ENCODE data around the gene TTPAL.
A peak's percentile ranks its signal among the peaks of the same experiment; 100 is the strongest.

Gene TTPAL

GRCh38 chr20:44479643-44480042, 4.0 kb downstream of the TTPAL start:
- TF ChIP-seq, protein P1, sequence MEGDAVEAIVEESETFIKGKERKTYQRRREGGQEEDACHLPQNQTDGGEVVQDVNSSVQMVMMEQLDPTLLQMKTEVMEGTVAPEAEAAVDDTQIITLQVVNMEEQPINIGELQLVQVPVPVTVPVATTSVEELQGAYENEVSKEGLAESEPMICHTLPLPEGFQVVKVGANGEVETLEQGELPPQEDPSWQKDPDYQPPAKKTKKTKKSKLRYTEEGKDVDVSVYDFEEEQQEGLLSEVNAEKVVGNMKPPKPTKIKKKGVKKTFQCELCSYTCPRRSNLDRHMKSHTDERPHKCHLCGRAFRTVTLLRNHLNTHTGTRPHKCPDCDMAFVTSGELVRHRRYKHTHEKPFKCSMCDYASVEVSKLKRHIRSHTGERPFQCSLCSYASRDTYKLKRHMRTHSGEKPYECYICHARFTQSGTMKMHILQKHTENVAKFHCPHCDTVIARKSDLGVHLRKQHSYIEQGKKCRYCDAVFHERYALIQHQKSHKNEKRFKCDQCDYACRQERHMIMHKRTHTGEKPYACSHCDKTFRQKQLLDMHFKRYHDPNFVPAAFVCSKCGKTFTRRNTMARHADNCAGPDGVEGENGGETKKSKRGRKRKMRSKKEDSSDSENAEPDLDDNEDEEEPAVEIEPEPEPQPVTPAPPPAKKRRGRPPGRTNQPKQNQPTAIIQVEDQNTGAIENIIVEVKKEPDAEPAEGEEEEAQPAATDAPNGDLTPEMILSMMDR (IDR thresholded peaks at IDR 0.05; ENCODE audit: insufficient read depth, low read depth, low read length, missing control alignments), result no peak
- no peak overlapping the region for H3K4me3 ChIP-seq (ENCODE audit: low read depth, low read length)

GRCh38 chr20:44480097-44480496, 4.4 kb downstream of the TTPAL start:
- H3K4me3 ChIP-seq (ENCODE audit: low read depth, low read length), result no peak overlapping the region
- TF ChIP-seq, protein P1 (IDR thresholded peaks at IDR 0.05; ENCODE audit: insufficient read depth, low read depth, low read length, missing control alignments), result no peak
- DNase-seq (ENCODE audit: low read depth), result no peak

More at GRCh38 chr20:44479643-44480042, 4.0 kb downstream of the TTPAL start:
- DNase-seq (ENCODE audit: low read depth), result peak; percentile 54

- no peak overlapping the region for H3K4me3 ChIP-seq (ENCODE audit: low read depth, low read length)
- TF ChIP-seq, protein P1 (IDR thresholded peaks at IDR 0.05; ENCODE audit: insufficient read depth, low read depth, low read length, missing control alignments), result no peak
- no peak for DNase-seq (ENCODE audit: low read depth)
Observed at GRCh38 chr20:44481719-44482416, 6.2 kb downstream of the TTPAL start.

GRCh38 chr20:44483112-44483511, 7.4 kb downstream of the TTPAL start:
- no peak for DNase-seq (ENCODE audit: low read depth)
- no peak overlapping the region for H3K4me3 ChIP-seq (ENCODE audit: low read depth, low read length)
- TF ChIP-seq, protein P1 (IDR thresholded peaks at IDR 0.05; ENCODE audit: insufficient read depth, low read depth, low read length, missing control alignments), result no peak

DNA sequence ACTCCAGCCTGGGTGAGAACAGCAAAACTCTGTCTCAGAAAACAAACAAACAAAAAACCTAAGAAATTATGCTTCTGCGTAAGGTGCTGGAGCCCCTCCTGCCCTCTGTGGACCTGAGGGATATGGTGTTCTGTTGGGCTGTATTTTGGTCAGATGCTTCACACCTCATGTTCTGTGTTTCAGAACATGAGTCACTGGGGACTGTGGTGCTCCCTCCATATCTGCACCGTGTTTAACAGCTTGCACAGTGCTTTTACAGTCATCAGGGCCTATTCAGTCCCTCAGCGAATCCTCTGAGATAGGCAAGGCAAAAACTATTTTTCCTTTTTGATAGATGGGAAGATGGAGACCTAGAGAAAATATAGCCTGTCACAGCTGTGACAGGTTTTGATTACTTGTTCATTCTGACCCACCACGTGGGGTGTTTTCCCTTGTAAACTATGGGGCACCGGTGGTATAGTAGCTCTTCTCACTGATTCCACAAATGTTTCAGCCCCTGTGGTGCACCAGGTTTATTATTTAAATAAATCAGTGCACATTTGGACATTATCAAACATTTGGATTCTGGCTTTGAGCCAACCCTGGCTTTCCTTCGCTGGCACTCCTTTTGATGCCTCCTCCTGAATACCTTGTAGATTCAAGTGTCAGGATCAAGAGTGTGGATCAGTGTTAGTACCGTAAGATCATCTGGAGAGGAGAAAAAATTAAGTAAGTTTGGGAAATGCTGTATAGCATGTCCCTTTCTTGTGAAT, 9.6 kb downstream of the TTPAL start:
- no peak overlapping the region for H3K4me3 ChIP-seq (ENCODE audit: low read depth, low read length)
- TF ChIP-seq, protein P1 (IDR thresholded peaks at IDR 0.05; ENCODE audit: insufficient read depth, low read depth, low read length, missing control alignments), result no peak
- DNase-seq (ENCODE audit: low read depth), result no peak

- H3K4me3 ChIP-seq (ENCODE audit: low read depth, low read length), result no peak overlapping the region
- TF ChIP-seq, protein P1 (IDR thresholded peaks at IDR 0.05; ENCODE audit: insufficient read depth, low read depth, low read length, missing control alignments), result no peak
- DNase-seq (ENCODE audit: low read depth), result no peak
Observed at GRCh38 chr20:44485830-44486198, 10.1 kb downstream of the TTPAL start.
